ENCODE results near the gene SAMD11. TPM values are rescaled to one million over a fixed set of nuclear protein-coding genes. Genes with fewer than 3 reads are reported as not detected.

SAMD11 gene
- total and polyA plus RNA-seq, 2 of the 8 experiments (the other 6 are each of a cell fraction or from before 2014, with no cell fraction given): 0.18 to 0.30 TPM

DNA sequence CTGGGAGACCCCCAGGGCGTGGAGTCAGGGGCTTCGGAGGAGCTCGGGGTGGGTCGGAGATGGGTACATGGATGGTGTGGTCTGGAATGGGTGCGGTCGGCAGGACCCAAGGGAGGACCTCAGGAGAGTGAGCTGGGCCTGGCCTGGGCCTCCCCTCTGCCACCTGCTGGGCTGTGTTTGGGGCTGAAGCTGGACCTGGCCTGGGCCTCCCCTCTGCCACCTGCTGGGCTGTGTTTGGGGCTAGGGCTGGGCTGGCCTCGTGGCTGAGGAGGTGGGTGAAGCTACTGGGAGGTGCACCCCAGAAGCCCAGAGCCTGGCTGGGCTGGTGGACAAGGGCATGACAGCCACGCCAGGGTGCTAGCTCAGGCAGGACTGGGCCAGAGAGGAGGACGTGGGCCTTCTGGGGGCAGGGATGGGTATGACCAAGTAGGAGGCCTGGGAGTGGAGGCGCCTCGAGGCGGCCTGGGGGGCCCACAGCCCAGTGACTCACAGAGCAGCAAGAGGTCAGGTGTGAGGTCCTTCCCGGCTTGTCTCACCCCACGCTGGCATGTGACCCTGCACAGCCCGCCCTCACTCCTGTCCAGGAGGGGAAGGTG, 14.5 kb downstream of the SAMD11 start:
- Histone ChIP-seq H4K8ac (ENCODE audit: extremely low read depth, insufficient read depth, low read length) (peak overlapping the region; percentile 68; the same call in 1 of the 2 replicates), H3K36me3 (ENCODE audit: control insufficient read depth in 2 of 4, insufficient read depth in 4 of 4, low read length in 3 of 4) (peaks cover 0 to 4% (median 0%) of the 10 kb centered on the region in 4 experiments; a peak in 1 of 8 replicates), H2BK20ac (ENCODE audit: low read length) (no peak overlapping the region), H3K18ac (ENCODE audit: extremely low read depth, low read length) (no peak overlapping the region), H3K9me3 (ENCODE audit: insufficient read depth in 2 of 2, low read depth in 1 of 2, low read length in 1 of 2) (no peaks in the 10 kb centered on the region), H3K56ac (replicated peaks; ENCODE audit: insufficient read length, low read depth, low read length) (no peak overlapping the region), H2AFZ (ENCODE audit: low read length) (no peak overlapping the region), H2BK12ac (ENCODE audit: low read depth, low read length) (no peak overlapping the region), H4K91ac (replicated peaks; ENCODE audit: insufficient read length, low read length) (no peak overlapping the region), H4K5ac (ENCODE audit: insufficient read length, low read depth, low read length) (no peak overlapping the region), H3K4me2 (ENCODE audit: insufficient read depth in 1 of 2, low read depth in 2 of 2, low read length in 2 of 2) (no peak overlapping the region), H4K20me1 (replicated peaks in 1 of 2; ENCODE audit: control insufficient read depth in 1 of 2, insufficient read depth in 2 of 2, low read length in 2 of 2) (peaks cover 10 to 28% of the 10 kb centered on the region in 2 experiments), H2BK120ac (replicated peaks; ENCODE audit: low read depth, low read length) (no peak overlapping the region), H3K23me2 (ENCODE audit: low read depth, low read length) (peaks cover 7% of the 10 kb centered on the region; the same call in 1 of the 2 replicates), H3K27ac (ENCODE audit: low read depth, low read length) (no peak overlapping the region), H2AK5ac (ENCODE audit: low read depth, low read length) (no peak overlapping the region), H3K4ac (replicated peaks; ENCODE audit: insufficient read length, low read depth, low read length) (no peak overlapping the region), H3K79me1 (ENCODE audit: low read depth, low read length) (no peaks in the 10 kb centered on the region), H3K9ac (replicated peaks in 1 of 4; ENCODE audit: extremely low read depth in 1 of 4, low read depth in 3 of 4, low read length in 3 of 4) (no peak overlapping the region), H3K4me1 (replicated peaks in 1 of 4; ENCODE audit: control insufficient read depth in 3 of 4, insufficient read depth in 4 of 4, low read length in 3 of 4) (peaks cover 5 to 45% (median 30%) of the 10 kb centered on the region in 4 experiments), H3K27me3 (replicated peaks in 1 of 4; ENCODE audit: control insufficient read depth in 3 of 4, extremely low read depth in 1 of 4, insufficient read depth in 3 of 4, low read length in 3 of 4) (peaks cover 78 to 86% (median 85%) of the 10 kb centered on the region in 4 experiments), H2BK15ac (ENCODE audit: low read length) (no peak overlapping the region), H3K79me2 (ENCODE audit: control insufficient read depth in 1 of 2, insufficient read depth in 2 of 2, low read length in 2 of 2) (no peaks in the 10 kb centered on the region), H3K23ac (ENCODE audit: insufficient read length) (no peak overlapping the region), H3K14ac (ENCODE audit: insufficient read length) (no peak overlapping the region), H3K4me3 (ENCODE audit: extremely low read depth in 1 of 4, insufficient read depth in 2 of 4, low read depth in 3 of 4, low read length in 4 of 4) (no peak overlapping the region), H2BK5ac (ENCODE audit: low read depth, low read length) (no peak overlapping the region)
- CTCF ChIA-PET (ENCODE audit: partially characterized antibody): interaction anchor here (0.9 to 5.3 kb wide), 12 partner anchors 8 to 95 kb away, joined by 3 to 45 read pairs (median 6); partner anchors contain the start of gene PLEKHN1
- POLR2A ChIA-PET (ENCODE audit: partially characterized antibody): interaction anchor here (0.9 to 9.5 kb wide), 3 partner anchors 8 to 17 kb away, joined by 3 to 65 read pairs (median 14); partner anchors contain the start of gene NOC2L
- WGBS, 2 experiments (ENCODE audit: extremely low coverage in 1 of 2, insufficient coverage in 1 of 2, insufficient read length in 1 of 2, insufficient replicate concordance in 2 of 2, low coverage in 1 of 2, low lambda C conversion rate in 2 of 2, missing lambda C conversion rate in 1 of 2): 89% methylated on average over 15 of the region's 15 CpGs; no CpG with 5 or more reads in 1 of the 2 experiments
- FAIRE-seq: no peak
- DNase-seq (ENCODE audit: low read depth in 1 of 2, low spot score in 2 of 2): no peak
- TF ChIP-seq NANOG (IDR thresholded peaks at IDR 0.05; ENCODE audit: insufficient read depth, low read depth, low read length, poor library complexity, severe bottlenecking) (no peak), SP4 (IDR thresholded peaks at IDR 0.05; ENCODE audit: low read length) (no peak), GTF2F1 (IDR thresholded peaks at IDR 0.05; ENCODE audit: borderline replicate concordance, low read depth, low read length) (no peak), TCF12 (IDR thresholded peaks at IDR 0.05; ENCODE audit: low read depth, low read length) (no peak), POLR2AphosphoS5 (IDR thresholded peaks at IDR 0.05; ENCODE audit: low read depth, low read length) (no peak), KDM1A (IDR thresholded peaks at IDR 0.05; ENCODE audit: borderline replicate concordance, low read length) (no peak), RAD21 (IDR thresholded peaks at IDR 0.05 in 1 of 2, conservative IDR thresholded peaks at IDR 0.05 in 1 of 2; ENCODE audit: low read depth in 2 of 2, low read length in 2 of 2) (no peak), ZNF274 (IDR thresholded peaks at IDR 0.05; ENCODE audit: borderline replicate concordance, extremely low read depth, low read length) (no peak), HDAC2 (IDR thresholded peaks at IDR 0.05; ENCODE audit: borderline replicate concordance in 1 of 2, low read depth in 2 of 2, low read length in 2 of 2) (no peak)
- TF ChIP-seq, protein P1, sequence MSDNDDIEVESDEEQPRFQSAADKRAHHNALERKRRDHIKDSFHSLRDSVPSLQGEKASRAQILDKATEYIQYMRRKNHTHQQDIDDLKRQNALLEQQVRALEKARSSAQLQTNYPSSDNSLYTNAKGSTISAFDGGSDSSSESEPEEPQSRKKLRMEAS (IDR thresholded peaks at IDR 0.05): no peak
